OCI-LY1 (cell line): ENCODE measurements around the gene HYI.

Experiments
- EZH2 ChIP-seq: fragments of 200-600 bp; sonication (generic), shearing (Covaris generic); IDR thresholded peaks from 2 replicates; pipeline ENCODE4 v1.8.0; 2017; ENCODE audit warnings: borderline replicate concordance, mixed run types, mild to moderate bottlenecking, antibody characterized with exemption, low read length, moderate library complexity, mixed read lengths
- TF ChIP-seq, protein P1 (sequence below): fragments of 200-600 bp; sonication (generic), shearing (Covaris generic); IDR thresholded peaks from 2 replicates; pipeline ENCODE4 v1.5.1; 2017; ENCODE audit warnings: mild to moderate bottlenecking, antibody characterized with exemption, low read length, moderate library complexity, mixed read lengths

DNA sequence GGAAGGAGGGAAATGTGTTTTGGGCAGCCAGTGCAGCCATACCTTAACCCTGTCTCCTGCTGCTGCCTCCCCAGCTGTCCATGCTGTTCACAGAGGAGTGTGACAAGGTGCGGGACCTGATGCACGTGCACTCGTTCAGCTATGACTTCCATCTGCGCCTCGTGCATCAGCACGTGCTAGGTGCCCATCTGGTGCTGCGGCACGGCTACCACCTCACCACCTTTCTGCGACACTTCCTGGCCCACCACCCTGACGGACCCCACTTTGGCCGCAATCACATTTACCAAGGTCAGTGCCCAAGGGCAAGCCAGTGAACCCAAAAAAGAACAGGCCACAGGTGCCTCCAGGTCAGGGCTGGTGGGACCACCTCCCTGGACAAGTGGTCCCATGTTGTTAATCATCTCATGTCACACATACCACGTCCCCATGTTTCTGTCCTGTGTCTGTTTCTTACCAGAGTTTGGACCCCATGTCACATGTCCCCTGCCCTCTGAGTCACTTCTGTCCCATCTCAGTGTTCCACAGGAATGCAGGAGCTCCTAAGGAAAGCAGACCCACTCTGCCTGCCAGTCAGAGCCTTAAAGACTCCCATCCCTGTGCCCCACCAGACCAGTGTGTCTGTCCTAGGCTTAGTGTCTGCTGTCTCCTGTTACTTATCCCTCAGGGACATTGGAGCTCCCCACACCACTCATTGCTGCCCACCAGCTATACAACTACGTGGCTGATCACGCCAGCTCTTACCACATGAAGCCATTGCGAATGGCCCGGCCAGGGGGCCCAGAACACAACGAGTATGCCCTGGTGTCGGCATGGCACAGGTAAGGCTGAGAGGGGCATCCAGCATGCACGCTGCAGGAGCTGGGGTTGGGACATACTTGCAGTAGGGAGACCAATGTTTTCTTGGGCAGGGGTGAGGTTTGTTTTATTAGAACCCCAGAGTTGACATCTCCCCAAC lies 6.6 kb downstream of the HYI start:
- TF ChIP-seq, protein P1, sequence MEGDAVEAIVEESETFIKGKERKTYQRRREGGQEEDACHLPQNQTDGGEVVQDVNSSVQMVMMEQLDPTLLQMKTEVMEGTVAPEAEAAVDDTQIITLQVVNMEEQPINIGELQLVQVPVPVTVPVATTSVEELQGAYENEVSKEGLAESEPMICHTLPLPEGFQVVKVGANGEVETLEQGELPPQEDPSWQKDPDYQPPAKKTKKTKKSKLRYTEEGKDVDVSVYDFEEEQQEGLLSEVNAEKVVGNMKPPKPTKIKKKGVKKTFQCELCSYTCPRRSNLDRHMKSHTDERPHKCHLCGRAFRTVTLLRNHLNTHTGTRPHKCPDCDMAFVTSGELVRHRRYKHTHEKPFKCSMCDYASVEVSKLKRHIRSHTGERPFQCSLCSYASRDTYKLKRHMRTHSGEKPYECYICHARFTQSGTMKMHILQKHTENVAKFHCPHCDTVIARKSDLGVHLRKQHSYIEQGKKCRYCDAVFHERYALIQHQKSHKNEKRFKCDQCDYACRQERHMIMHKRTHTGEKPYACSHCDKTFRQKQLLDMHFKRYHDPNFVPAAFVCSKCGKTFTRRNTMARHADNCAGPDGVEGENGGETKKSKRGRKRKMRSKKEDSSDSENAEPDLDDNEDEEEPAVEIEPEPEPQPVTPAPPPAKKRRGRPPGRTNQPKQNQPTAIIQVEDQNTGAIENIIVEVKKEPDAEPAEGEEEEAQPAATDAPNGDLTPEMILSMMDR = no peak
- TF ChIP-seq EZH2 = no peak
